ENCODE data around the gene TMEM18. TPM values are rescaled to one million over a fixed set of nuclear protein-coding genes. Genes with fewer than 3 reads are reported as not detected.

Gene TMEM18
- total and polyA plus RNA-seq, 8 donors: 11.9 to 20.3 (median 15.1) TPM

DNA sequence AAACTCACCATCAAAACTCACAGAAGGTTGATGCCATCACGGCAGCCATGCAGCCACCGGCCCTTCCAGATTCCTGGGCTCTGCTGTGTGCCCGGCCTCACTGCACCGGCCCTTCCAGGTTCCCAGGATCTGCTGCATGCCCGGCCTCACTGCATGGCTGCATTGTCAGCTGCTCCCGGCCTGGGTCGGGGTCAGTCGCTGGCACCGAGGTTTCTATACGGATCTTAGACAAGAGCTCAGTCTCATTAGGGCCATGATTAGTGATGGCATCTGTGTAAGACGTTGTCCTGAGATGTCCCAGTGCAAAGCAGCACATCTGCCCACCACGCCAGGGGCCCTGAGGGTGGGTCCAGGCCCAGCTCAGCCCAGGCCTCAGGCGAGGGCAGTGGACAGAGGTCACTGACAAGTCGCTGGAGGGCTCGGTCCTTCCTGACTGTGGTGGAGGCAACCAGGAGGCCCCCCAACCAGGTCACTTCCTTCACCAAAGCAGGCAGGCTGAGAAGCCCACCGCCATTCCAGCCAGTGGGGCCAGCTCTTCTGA, 29.4 kb downstream of the TMEM18 start:
- peak in 2 of 6 donors; percentile 11 to 55 for DNase-seq
- WGBS, 2 donors: 84 to 90% methylated on average over 16 of the region's 16 CpGs
- intact Hi-C loops (cut with DNase I): no loop called here

DNA sequence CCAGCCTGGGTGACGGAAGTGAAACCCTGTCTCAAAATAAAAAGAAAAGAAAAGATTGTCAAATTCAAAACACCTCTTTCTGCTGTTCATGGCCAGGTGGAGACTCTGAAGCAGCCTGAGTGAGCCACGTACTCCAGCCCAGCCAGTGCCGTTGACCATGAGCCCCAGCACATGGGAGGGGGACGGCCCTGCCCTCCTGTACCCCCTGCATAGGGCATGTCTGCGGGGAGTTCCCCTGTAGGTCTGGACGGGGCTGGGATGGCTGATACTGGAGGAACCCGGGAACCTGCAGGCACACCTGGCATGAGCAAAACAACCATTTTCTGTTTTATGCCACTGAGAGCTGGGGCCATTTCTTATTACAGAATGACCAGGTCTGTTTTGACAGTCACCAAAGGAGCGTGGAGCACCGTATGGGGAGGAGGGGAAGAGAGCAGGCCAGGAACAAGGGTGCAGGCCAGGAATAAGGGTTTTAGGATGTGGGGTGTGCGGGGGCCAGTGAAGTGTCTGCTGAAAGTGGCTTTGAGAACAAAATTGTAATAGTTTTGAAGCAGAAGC, 30.1 kb downstream of the TMEM18 start:
- Histone ChIP-seq H3K36me3 (no peaks in the 10 kb centered on the region), H3K9me3 (no peaks in the 10 kb centered on the region), H3K4me3 (no peak overlapping the region), H3K27ac (no peak overlapping the region), H3K4me1 (peaks cover 0 to 9% (median 4%) of the 10 kb centered on the region in 3 donors), H3K27me3 (no peaks in the 10 kb centered on the region)
- FAIRE-seq: no peak
- intact Hi-C loops (cut with DNase I): no loop called here
- TF ChIP-seq, protein P1, sequence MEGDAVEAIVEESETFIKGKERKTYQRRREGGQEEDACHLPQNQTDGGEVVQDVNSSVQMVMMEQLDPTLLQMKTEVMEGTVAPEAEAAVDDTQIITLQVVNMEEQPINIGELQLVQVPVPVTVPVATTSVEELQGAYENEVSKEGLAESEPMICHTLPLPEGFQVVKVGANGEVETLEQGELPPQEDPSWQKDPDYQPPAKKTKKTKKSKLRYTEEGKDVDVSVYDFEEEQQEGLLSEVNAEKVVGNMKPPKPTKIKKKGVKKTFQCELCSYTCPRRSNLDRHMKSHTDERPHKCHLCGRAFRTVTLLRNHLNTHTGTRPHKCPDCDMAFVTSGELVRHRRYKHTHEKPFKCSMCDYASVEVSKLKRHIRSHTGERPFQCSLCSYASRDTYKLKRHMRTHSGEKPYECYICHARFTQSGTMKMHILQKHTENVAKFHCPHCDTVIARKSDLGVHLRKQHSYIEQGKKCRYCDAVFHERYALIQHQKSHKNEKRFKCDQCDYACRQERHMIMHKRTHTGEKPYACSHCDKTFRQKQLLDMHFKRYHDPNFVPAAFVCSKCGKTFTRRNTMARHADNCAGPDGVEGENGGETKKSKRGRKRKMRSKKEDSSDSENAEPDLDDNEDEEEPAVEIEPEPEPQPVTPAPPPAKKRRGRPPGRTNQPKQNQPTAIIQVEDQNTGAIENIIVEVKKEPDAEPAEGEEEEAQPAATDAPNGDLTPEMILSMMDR (IDR thresholded peaks at IDR 0.05): no peak
- ATAC-seq: no peak
- WGBS, 2 donors: 79 to 86% methylated on average over 10 of the region's 10 CpGs
- peak in 1 of 6 donors; percentile 3 for DNase-seq

More for the DNA sequence above, 29.4 kb downstream of the TMEM18 start:
- FAIRE-seq: no peak
- H3K27me3 ChIP-seq: no peaks in the 10 kb centered on the region
- no peak overlapping the region for H3K4me3 ChIP-seq
- no peaks in the 10 kb centered on the region for H3K9me3 ChIP-seq
- peaks cover 0 to 9% (median 4%) of the 10 kb centered on the region in 3 donors for H3K4me1 ChIP-seq
- no peak overlapping the region for H3K27ac ChIP-seq
- H3K36me3 ChIP-seq: no peaks in the 10 kb centered on the region
- no peak for ATAC-seq
- TF ChIP-seq, protein P1 (IDR thresholded peaks at IDR 0.05): no peak

DNA sequence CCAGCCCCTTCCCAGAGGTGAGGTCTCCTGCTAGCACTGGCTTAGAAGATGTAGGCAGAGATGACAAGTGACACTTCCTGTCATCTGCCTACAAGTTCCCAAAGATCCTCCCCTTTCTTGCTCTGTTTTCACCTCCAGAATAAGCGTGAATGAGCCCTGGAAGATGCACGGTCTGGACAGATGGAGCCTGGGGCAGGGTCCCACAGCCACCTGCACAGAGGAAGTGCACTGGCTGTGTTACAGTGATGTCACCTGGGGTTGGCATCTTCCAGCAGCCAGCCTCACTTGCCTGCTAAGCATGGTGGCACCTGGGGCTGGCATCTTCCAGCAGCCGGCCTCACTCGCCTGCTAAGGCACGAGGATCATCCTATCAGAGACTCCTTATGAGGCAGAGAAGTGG, 32.3 kb downstream of the TMEM18 start:
- no peaks in the 10 kb centered on the region for H3K36me3 ChIP-seq
- H3K4me1 ChIP-seq: no peaks in the 10 kb centered on the region
- intact Hi-C loops (cut with DNase I): no loop called here
- DNase-seq (peak in 1 of 6 donors; percentile 1), FAIRE-seq (no peak), ATAC-seq (no peak)
- TF ChIP-seq, protein P1 (IDR thresholded peaks at IDR 0.05): no peak
- no peaks in the 10 kb centered on the region for H3K9me3 ChIP-seq
- 42 to 58% methylated on average over 5 of the region's 5 CpGs for WGBS, 2 donors
- no peak overlapping the region for H3K4me3 ChIP-seq
- no peaks in the 10 kb centered on the region for H3K27me3 ChIP-seq
- H3K27ac ChIP-seq: no peak overlapping the region

DNA sequence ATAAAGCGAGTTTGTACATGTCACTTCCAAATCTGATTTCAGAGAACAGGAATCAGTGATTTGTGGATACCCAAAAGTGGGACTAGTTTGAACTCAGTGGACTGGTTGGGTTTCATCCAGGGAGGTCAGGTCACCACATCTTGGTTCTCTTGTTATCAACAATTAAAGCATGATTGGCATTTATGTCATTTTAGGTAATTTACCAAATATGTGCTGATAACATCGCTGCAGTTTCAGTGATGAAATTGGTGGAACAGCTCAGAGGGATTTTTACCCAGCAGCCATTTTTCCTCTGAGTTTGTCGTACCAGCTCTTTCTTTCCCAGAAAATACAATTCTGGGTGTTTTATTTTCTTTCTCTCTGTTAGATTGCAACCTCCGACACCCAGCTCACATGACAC, 33.4 kb downstream of the TMEM18 start:
- WGBS, 2 donors: 60 to 71% methylated on average over 4 of the region's 4 CpGs
- H3K36me3 ChIP-seq: no peaks in the 10 kb centered on the region
- no peak overlapping the region for H3K4me3 ChIP-seq
- FAIRE-seq: no peak
- no peak overlapping the region for H3K27ac ChIP-seq
- no peak for ATAC-seq
- no peak for DNase-seq
- H3K9me3 ChIP-seq: no peaks in the 10 kb centered on the region
- no peaks in the 10 kb centered on the region for H3K27me3 ChIP-seq
- intact Hi-C loops (cut with DNase I): no loop called here
- H3K4me1 ChIP-seq: no peaks in the 10 kb centered on the region
- TF ChIP-seq, protein P1 (IDR thresholded peaks at IDR 0.05): no peak

DNA sequence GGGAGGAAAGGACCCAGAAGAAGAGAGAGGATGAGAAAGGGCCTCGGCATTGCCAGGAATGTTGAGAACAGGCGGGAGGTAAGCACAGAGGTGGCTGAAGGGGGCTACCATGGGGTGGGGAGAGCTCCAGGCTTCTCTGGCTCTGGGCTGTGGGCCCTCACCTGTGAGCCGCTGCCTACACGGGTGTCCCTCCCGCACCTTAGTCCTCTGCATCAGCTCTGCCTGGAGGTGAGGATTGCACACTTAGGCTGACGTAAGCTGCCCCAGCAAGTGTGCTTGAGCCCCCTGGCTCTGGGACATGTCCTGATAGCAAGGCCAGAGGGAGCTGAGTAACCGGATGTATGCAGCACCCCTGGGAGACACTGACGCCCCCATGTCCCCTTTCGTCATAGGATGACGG, 33.9 kb downstream of the TMEM18 start:
- TF ChIP-seq, protein P1 (IDR thresholded peaks at IDR 0.05): no peak
- no peak overlapping the region for H3K27ac ChIP-seq
- no peaks in the 10 kb centered on the region for H3K9me3 ChIP-seq
- FAIRE-seq: no peak
- no peak for ATAC-seq
- DNase-seq: peak in 1 of 6 donors; percentile 12
- 72 to 80% methylated on average over 10 of the region's 10 CpGs for WGBS, 2 donors
- H3K4me1 ChIP-seq: no peaks in the 10 kb centered on the region
- no peaks in the 10 kb centered on the region for H3K27me3 ChIP-seq
- no peak overlapping the region for H3K4me3 ChIP-seq
- intact Hi-C loops (cut with DNase I): no loop called here
- no peaks in the 10 kb centered on the region for H3K36me3 ChIP-seq
